H1 (cell line): ENCODE measurements around the gene DNAJC22. TPM values are rescaled to one million over a fixed set of nuclear protein-coding genes. Genes with fewer than 3 reads are reported as not detected.

Experiments used
- CTCF ChIA-PET: fragments of 300-600 bp; sonication (Branson Sonifier 250); formaldehyde crosslinking; loops from one replicate; lab custom pipeline; 2021; ENCODE audit not compliant: partially characterized antibody; lab: Charles Lee
- POLR2A ChIA-PET: fragments of 300-600 bp; sonication (Branson Sonifier 250); formaldehyde crosslinking; loops from one replicate; lab custom pipeline; 2021; ENCODE audit warnings: inconsistent platforms; ENCODE audit not compliant: partially characterized antibody; lab: Charles Lee
- DNase-seq, 2 experiments: peaks; one replicate each; pipeline versions ENCODE4 v3.0.0 to v3.0.0-alpha.2; 2010 to 2022; ENCODE audit warnings: low spot score in 2 of 2, low read depth in 1 of 2, mixed read lengths in 1 of 2
- FAIRE-seq: peaks from 2 replicates; lab custom pipeline; 2011; peaks lifted over from hg19 to GRCh38; lab: Jason Lieb, UNC
- H2AFZ ChIP-seq: 2 replicates; pipeline ENCODE4 v1.8.1; 2012; ENCODE audit warnings: low read length, inconsistent platforms
- H2AK5ac ChIP-seq: 2 replicates; pipeline ENCODE4 v1.6.1; 2013; ENCODE audit warnings: low read depth, low read length
- H2BK120ac ChIP-seq: replicated peaks from 2 replicates; pipeline ENCODE3; 2013; ENCODE audit warnings: low read depth, low read length, inconsistent platforms
- H2BK12ac ChIP-seq: 2 replicates; pipeline ENCODE4 v1.6.1; 2013; ENCODE audit warnings: low read depth, low read length
- H2BK15ac ChIP-seq: 2 replicates; pipeline ENCODE4 v1.6.1; 2013; ENCODE audit warnings: low read length
- H2BK20ac ChIP-seq: 2 replicates; pipeline ENCODE4 v1.6.1; 2013; ENCODE audit warnings: low read length
- H2BK5ac ChIP-seq: 2 replicates; pipeline ENCODE4 v1.6.1; 2013; ENCODE audit warnings: low read depth, low read length
- H3K14ac ChIP-seq: 2 replicates; pipeline ENCODE4 v1.6.1; 2013; ENCODE audit warnings: inconsistent platforms; ENCODE audit not compliant: insufficient read length
- H3K18ac ChIP-seq: 2 replicates; pipeline ENCODE4 v1.6.1; 2013; ENCODE audit warnings: low read length; ENCODE audit errors: extremely low read depth
- H3K23ac ChIP-seq: 2 replicates; pipeline ENCODE4 v1.6.1; 2013; ENCODE audit warnings: inconsistent platforms; ENCODE audit not compliant: insufficient read length
- H3K23me2 ChIP-seq: 2 replicates; pipeline ENCODE4 v1.6.1; 2013; ENCODE audit warnings: low read depth, low read length
- H3K27ac ChIP-seq: 2 replicates; pipeline ENCODE4 v1.6.1; 2011; ENCODE audit warnings: low read depth, low read length, inconsistent platforms
- H3K27me3 ChIP-seq, 4 experiments: replicated peaks in 1 of 4; 1 replicate in 1 of 4; 2 replicates in 3 of 4; pipeline versions ENCODE4 v1.6.1 to v1.8.1; 2011 to 2013; ENCODE audit warnings: low read length in 3 of 4, mild to moderate bottlenecking in 3 of 4, inconsistent platforms in 2 of 4, mixed read lengths in 2 of 4, moderate library complexity in 1 of 4; ENCODE audit not compliant: control insufficient read depth in 3 of 4, insufficient read depth in 3 of 4; ENCODE audit errors: extremely low read depth in 1 of 4
- H3K36me3 ChIP-seq, 4 experiments: 2 replicates each; pipeline versions ENCODE4 v1.6.1 to v1.8.1; 2011 to 2013; ENCODE audit warnings: mild to moderate bottlenecking in 4 of 4, low read length in 3 of 4, moderate library complexity in 2 of 4, control low read depth in 1 of 4, inconsistent platforms in 1 of 4; ENCODE audit not compliant: insufficient read depth in 4 of 4, control insufficient read depth in 2 of 4
- H3K4ac ChIP-seq: replicated peaks from 2 replicates; pipeline ENCODE3; 2013; ENCODE audit warnings: low read length, low read depth, mixed read lengths, inconsistent platforms; ENCODE audit not compliant: insufficient read length
- H3K4me1 ChIP-seq, 4 experiments: replicated peaks in 1 of 4; 1 replicate in 1 of 4; 2 replicates in 3 of 4; pipeline versions ENCODE4 v1.6.1 to v1.8.1; 2011 to 2013; ENCODE audit warnings: low read length in 3 of 4, inconsistent platforms in 2 of 4, mixed read lengths in 1 of 4; ENCODE audit not compliant: insufficient read depth in 4 of 4, control insufficient read depth in 3 of 4
- H3K4me2 ChIP-seq, 2 experiments: 2 replicates each; pipeline versions ENCODE4 v1.6.1 to v1.8.1; 2011 to 2013; ENCODE audit warnings: low read depth in 2 of 2, low read length in 2 of 2, control low read depth in 1 of 2, inconsistent platforms in 1 of 2, mild to moderate bottlenecking in 1 of 2; ENCODE audit not compliant: insufficient read depth in 1 of 2
- H3K4me3 ChIP-seq, 4 experiments: fragments of 200-600, 300-600 bp in 1 of 4; sonication (generic), shearing (Covaris generic), sonication (Bioruptor Twin) in 1 of 4; 2 replicates each; pipeline versions ENCODE4 v1.5.1 to v1.8.1; 2011 to 2016; ENCODE audit warnings: low read length in 4 of 4, low read depth in 3 of 4, control low read depth in 2 of 4, inconsistent platforms in 2 of 4, mild to moderate bottlenecking in 2 of 4, mixed read lengths in 1 of 4, moderate library complexity in 1 of 4; ENCODE audit not compliant: insufficient read depth in 2 of 4; ENCODE audit errors: extremely low read depth in 1 of 4
- H3K56ac ChIP-seq: replicated peaks from 2 replicates; pipeline ENCODE3; 2013; ENCODE audit warnings: low read depth, mild to moderate bottlenecking, mixed read lengths, low read length, inconsistent platforms; ENCODE audit not compliant: insufficient read length
- H3K79me1 ChIP-seq: 2 replicates; pipeline ENCODE4 v1.6.1; 2013; ENCODE audit warnings: low read depth, low read length, control low read depth
- H3K79me2 ChIP-seq, 2 experiments: 2 replicates each; pipeline versions ENCODE4 v1.6.1 to v1.8.1; 2012 to 2013; ENCODE audit warnings: low read length in 2 of 2, mild to moderate bottlenecking in 2 of 2, inconsistent platforms in 1 of 2; ENCODE audit not compliant: insufficient read depth in 2 of 2, control insufficient read depth in 1 of 2
- H3K9ac ChIP-seq, 4 experiments: replicated peaks in 1 of 4; 1 replicate in 1 of 4; 2 replicates in 3 of 4; pipeline versions ENCODE4 v1.6.1 to v1.8.1; 2011 to 2013; ENCODE audit warnings: low read depth in 3 of 4, low read length in 3 of 4, control low read depth in 2 of 4, mild to moderate bottlenecking in 2 of 4, moderate library complexity in 2 of 4, inconsistent platforms in 1 of 4; ENCODE audit errors: extremely low read depth in 1 of 4
- H3K9me3 ChIP-seq, 2 experiments: 2 replicates each; pipeline versions ENCODE4 v1.6.1 to v1.8.1; 2012 to 2013; ENCODE audit warnings: mild to moderate bottlenecking in 2 of 2, moderate library complexity in 2 of 2, control low read depth in 1 of 2, inconsistent platforms in 1 of 2, low read depth in 1 of 2, low read length in 1 of 2, mixed read lengths in 1 of 2; ENCODE audit not compliant: insufficient read depth in 2 of 2
- H4K20me1 ChIP-seq, 2 experiments: replicated peaks in 1 of 2; 2 replicates each; pipeline versions ENCODE3 to v1.8.1; 2011 to 2013; ENCODE audit warnings: inconsistent platforms in 2 of 2, low read length in 2 of 2, mild to moderate bottlenecking in 1 of 2; ENCODE audit not compliant: insufficient read depth in 2 of 2, control insufficient read depth in 1 of 2
- H4K5ac ChIP-seq: 2 replicates; pipeline ENCODE4 v1.6.1; 2013; ENCODE audit warnings: low read length, low read depth, mixed read lengths, inconsistent platforms; ENCODE audit not compliant: insufficient read length
- H4K8ac ChIP-seq: 2 replicates; pipeline ENCODE4 v1.8.0; 2013; ENCODE audit warnings: mild to moderate bottlenecking, moderate library complexity, low read length, inconsistent platforms; ENCODE audit not compliant: insufficient read depth; ENCODE audit errors: extremely low read depth
- H4K91ac ChIP-seq: replicated peaks from 2 replicates; pipeline ENCODE3; 2013; ENCODE audit warnings: low read length, mixed read lengths, inconsistent platforms; ENCODE audit not compliant: insufficient read length
- BCL11A ChIP-seq, 2 experiments: IDR thresholded peaks; one replicate each; pipeline ENCODE4 v1.6.1; 2011; ENCODE audit warnings: low read depth in 2 of 2, low read length in 2 of 2, mild to moderate bottlenecking in 2 of 2
- RNF2 ChIP-seq: fragments of 200-900, 300-1000 bp; sonication (generic); IDR thresholded peaks from 2 replicates; pipeline ENCODE4 v1.7.1; 2016; ENCODE audit warnings: borderline replicate concordance, low read depth, mild to moderate bottlenecking, antibody characterized with exemption, low read length; ENCODE audit not compliant: poor library complexity, severe bottlenecking; ENCODE audit errors: missing control alignments
- SUZ12 ChIP-seq: fragments of 200-600 bp; sonication (generic); IDR thresholded peaks from 2 replicates; pipeline ENCODE4 v1.6.1; 2012; ENCODE audit warnings: mild to moderate bottlenecking, inconsistent platforms, low read length, moderate library complexity, mixed read lengths
- WGBS, 2 experiments: shearing (Covaris generic) in 1 of 2; methylation state at CpG; one replicate each; pipeline versions ENCODE4 v1.1.6 to v1.1.7; 2013 to 2015; ENCODE audit warnings: low lambda C conversion rate in 2 of 2, mixed read lengths in 2 of 2, inconsistent platforms in 1 of 2, low coverage in 1 of 2, missing lambda C conversion rate in 1 of 2; ENCODE audit not compliant: insufficient replicate concordance in 2 of 2, insufficient coverage in 1 of 2, insufficient read length in 1 of 2; ENCODE audit errors: extremely low coverage in 1 of 2, missing lambda C conversion rate in 1 of 2; 5-methylcytosine and 5-hydroxymethylcytosine counted together
- polyA plus RNA-seq, 7 experiments: library from polyadenylated mRNA; depleted of rRNA in 3 of 7; stranded (reverse) in 5 of 7; unstranded in 2 of 7; fragments of >200 nt in 5 of 7; fragments of 200-250 nt in 2 of 7; gene quantifications; 1 replicate in 5 of 7; 2 replicates in 1 of 7; 4 replicates in 1 of 7; pipeline versions ENCODE4 v1.2.1 to v1.2.3, GENCODE V29; 2011 to 2013; ENCODE audit warnings: missing spikeins in 2 of 7, mixed read lengths in 2 of 7
- total RNA-seq: library from RNA; stranded (reverse); fragmentation: NEBNext Ultra II Directional; extraction: Animal tissue kit (Norgen Biotek cat#: 25700); gene quantifications from 2 replicates; pipeline ENCODE4 v1.2.1, GENCODE V29; 2021

Gene DNAJC22
- total and polyA plus RNA-seq, 2 of the 8 experiments (the other 6 are each of a cell fraction or from before 2014, with no cell fraction given): 0.20 to 0.39 TPM

DNA sequence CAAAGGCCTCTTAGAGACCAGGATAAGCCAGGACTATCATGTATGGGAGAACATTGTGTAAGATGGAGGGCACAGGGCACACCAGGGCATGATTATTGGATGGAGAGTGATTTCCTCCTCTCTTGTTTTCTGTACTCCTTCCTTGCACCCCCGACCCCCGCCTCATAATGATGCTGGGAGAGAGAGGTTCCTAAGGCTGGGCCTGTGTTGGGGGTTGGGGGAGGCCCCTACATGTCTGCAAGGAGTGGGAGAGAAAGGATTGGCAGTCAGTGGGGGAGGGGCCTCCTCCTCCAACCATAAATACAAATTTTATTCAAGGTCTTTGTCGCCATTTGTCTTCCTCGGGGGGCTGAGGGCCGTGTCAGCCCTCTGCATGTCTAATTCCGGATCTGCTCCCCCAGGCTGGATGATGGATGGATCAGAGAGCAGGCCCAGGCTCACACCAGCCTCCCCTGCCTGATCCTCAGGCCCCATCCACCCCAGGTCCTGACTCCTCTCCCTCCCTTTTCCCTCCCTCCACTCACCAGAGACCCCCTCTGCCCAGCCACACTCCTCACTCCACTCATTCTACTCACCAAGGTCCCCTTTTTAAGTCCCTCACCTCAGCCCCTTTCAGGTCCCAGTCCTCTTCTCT lies 7.7 kb upstream of the DNAJC22 start:
- H3K4ac ChIP-seq: no peak overlapping the region
- no peak overlapping the region for H3K56ac ChIP-seq
- peak overlapping the region in 1 of 4 experiments; percentile 35; a peak in 1 of 8 replicates for H3K4me3 ChIP-seq
- no peak for DNase-seq
- no peak for FAIRE-seq
- TF ChIP-seq SUZ12 (peak; percentile 32), RNF2 (peak; percentile 42), BCL11A (IDR thresholded peaks at IDR 0.05; ENCODE audit: low read depth in 2 of 2, low read length in 2 of 2) (no peak)
- no peaks in the 10 kb centered on the region for H3K79me2 ChIP-seq
- no peak overlapping the region for H3K23ac ChIP-seq
- no peaks in the 10 kb centered on the region for H3K79me1 ChIP-seq
- WGBS, 2 experiments: 38% methylated on average over 6 of the region's 6 CpGs; no CpG with 5 or more reads in 1 of the 2 experiments
- peaks cover 0 to 6% of the 10 kb centered on the region in 2 experiments; a peak in 1 of 4 replicates for H3K9me3 ChIP-seq
- no peak overlapping the region for H3K27ac ChIP-seq
- peaks cover 9 to 10% of the 10 kb centered on the region in 2 experiments for H4K20me1 ChIP-seq
- no peak overlapping the region for H2BK15ac ChIP-seq
- H3K4me1 ChIP-seq: peaks cover 4 to 51% (median 34%) of the 10 kb centered on the region in 4 experiments
- no peak overlapping the region for H4K91ac ChIP-seq
- H2BK5ac ChIP-seq: no peak overlapping the region
- peaks cover 79 to 99% (median 95%) of the 10 kb centered on the region in 4 experiments for H3K27me3 ChIP-seq
- H3K36me3 ChIP-seq: peaks cover 0 to 8% (median 0%) of the 10 kb centered on the region in 4 experiments; a peak in 1 of 8 replicates
- peak overlapping the region; percentile 15; the same call in 1 of the 2 replicates for H3K18ac ChIP-seq
- no peak overlapping the region for H3K9ac ChIP-seq
- no peak overlapping the region for H4K8ac ChIP-seq
- peaks cover 8% of the 10 kb centered on the region for H3K23me2 ChIP-seq
- no peak overlapping the region for H2AFZ ChIP-seq
- H2BK20ac ChIP-seq: no peak overlapping the region
- H4K5ac ChIP-seq: no peak overlapping the region
- no peak overlapping the region for H2BK12ac ChIP-seq
- no peak overlapping the region for H2AK5ac ChIP-seq
- peak overlapping the region; percentile 12 to 35; a peak in 2 of 4 replicates for H3K4me2 ChIP-seq
- CTCF ChIA-PET: interaction anchor here (1.0 to 12.7 kb wide), 8 partner anchors 11 to 368 kb away, joined by 3 to 276 read pairs (median 5); partner anchors contain the start of genes DNAJC22, PRPH and TROAP
- no peak overlapping the region for H2BK120ac ChIP-seq
- POLR2A ChIA-PET: interaction anchor here (0.7 to 5.0 kb wide), 5 partner anchors 8 to 45 kb away, joined by 4 to 32 read pairs (median 4); partner anchors contain the start of genes DNAJC22, PRPH and TROAP
- H3K14ac ChIP-seq: no peak overlapping the region
